Kidney (tissue), 14 donors: Measurements from ENCODE around the gene MBNL1. TPM values are rescaled to one million over a fixed set of nuclear protein-coding genes. Genes with fewer than 3 reads are reported as not detected.
A peak's percentile ranks its signal among the peaks of the same experiment; 100 is the strongest.

Experiments
- DNase-seq, 5 donors: peaks; one replicate each; pipeline ENCODE4 v3.0.0-alpha.2; 2013 to 2020
- FAIRE-seq: peaks from 2 replicates; lab custom pipeline; 2012; peaks lifted over from hg19 to GRCh38; lab: Jason Lieb, UNC
- H3K27ac ChIP-seq, 2 donors: one replicate each; pipeline ENCODE4 v1.7.0; 2013; ENCODE audit warnings: low read depth in 2 of 2, low read length in 2 of 2, inconsistent platforms in 1 of 2
- H3K27me3 ChIP-seq: one replicate; pipeline ENCODE4 v1.7.1; 2013; ENCODE audit warnings: low read length, inconsistent platforms; ENCODE audit not compliant: control insufficient read depth, insufficient read depth
- H3K36me3 ChIP-seq, 3 donors: one replicate each; pipeline versions ENCODE4 v1.7.0 to v1.7.1; 2013; ENCODE audit warnings: low read length in 3 of 3, control low read depth in 1 of 3, inconsistent platforms in 1 of 3; ENCODE audit not compliant: insufficient read depth in 3 of 3, control insufficient read depth in 2 of 3
- H3K4me1 ChIP-seq, 3 donors: one replicate each; pipeline versions ENCODE4 v1.7.0 to v1.7.1; 2013; ENCODE audit warnings: low read length in 3 of 3, inconsistent platforms in 1 of 3, low read depth in 1 of 3; ENCODE audit not compliant: control insufficient read depth in 2 of 3, insufficient read depth in 2 of 3
- H3K4me3 ChIP-seq, 3 donors: one replicate each; pipeline versions ENCODE4 v1.7.0 to v1.8.1; 2013; ENCODE audit warnings: low read length in 3 of 3, control low read depth in 1 of 3, inconsistent platforms in 1 of 3
- H3K9ac ChIP-seq, 3 donors: one replicate each; pipeline versions ENCODE4 v1.7.0 to v1.7.1; 2013; ENCODE audit warnings: low read length in 3 of 3, control low read depth in 1 of 3, inconsistent platforms in 1 of 3
- H3K9me3 ChIP-seq, 3 donors: one replicate each; pipeline versions ENCODE4 v1.7.0 to v1.7.1; 2013; ENCODE audit warnings: low read length in 3 of 3, control low read depth in 1 of 3, inconsistent platforms in 1 of 3; ENCODE audit not compliant: control insufficient read depth in 2 of 3, insufficient read depth in 1 of 3
- CTCF ChIP-seq: IDR thresholded peaks from 3 replicates; pipeline ENCODE4 v1.5.1; 2012; ENCODE audit warnings: mild to moderate bottlenecking, moderate library complexity, borderline replicate concordance; ENCODE audit not compliant: insufficient read depth; ENCODE audit errors: extremely low read depth
- intact Hi-C: fragments of 100-400 bp; cut with DNase I; formaldehyde crosslinking; loops from one replicate; pipeline ENCODE4 v1.11.1; 2022
- polyA plus RNA-seq: library from polyadenylated mRNA; stranded (reverse); fragments of 350-450 nt; fragmentation: Illumina TruSeq; extraction: RNeasy Lipid Tissue Mini Kit (QIAGEN cat#74804); gene quantifications from one replicate; pipeline ENCODE4 v1.2.3, GENCODE V29; 2014; ENCODE audit warnings: low read depth, low replicate concordance; ENCODE audit not compliant: insufficient read depth
- total RNA-seq: library from RNA; stranded (reverse); fragmentation: NEBNext Ultra II Directional; extraction: Animal tissue kit (Norgen Biotek cat#: 25700); gene quantifications from one replicate; pipeline ENCODE4 v1.2.1, GENCODE V29; 2021
- donor health status: control.
- donor health status: control.
- donor health status: control.
- donor health status: control.
- donor health status: control.
- donor health status: DM: yes; HTN: yes; CAD: no.
- donor health status: Normal renal cell carcinoma (clear cell type).

The MBNL1 gene
- total and polyA plus RNA-seq, 2 donors from 2014 or later, result 22.0 to 167 TPM

GRCh38 chr3:152474585-152474984, 205.9 kb downstream of the MBNL1 start:
- Histone ChIP-seq H3K36me3 (no peaks in the 10 kb centered on the region), H3K27me3 (no peaks in the 10 kb centered on the region), H3K9ac (no peak overlapping the region), H3K27ac (no peak overlapping the region), H3K4me3 (no peak overlapping the region), H3K4me1 (peaks cover 0 to 4% (median 0%) of the 10 kb centered on the region in 3 donors), H3K9me3 (no peaks in the 10 kb centered on the region)
- peak in 3 of 5 donors; percentile 24 to 59 (median 43) for DNase-seq
- no peak for FAIRE-seq
- TF ChIP-seq CTCF, result peak; percentile 48
- intact Hi-C loops, result no loop called here

- intact Hi-C loops, result no loop called here
- FAIRE-seq, result no peak
Measured at GRCh38 chr3:152477422-152477821, 208.7 kb downstream of the MBNL1 start.

GRCh38 chr3:152480282-152480953, 211.7 kb downstream of the MBNL1 start:
- Histone ChIP-seq H3K27ac (no peak overlapping the region), H3K4me3 (no peak overlapping the region), H3K36me3 (no peaks in the 10 kb centered on the region), H3K9me3 (peaks cover 0 to 6% (median 0%) of the 10 kb centered on the region in 3 donors), H3K9ac (no peak overlapping the region), H3K27me3 (no peaks in the 10 kb centered on the region), H3K4me1 (no peaks in the 10 kb centered on the region)
- FAIRE-seq (no peak), DNase-seq (no peak)
- TF ChIP-seq CTCF, result no peak
- intact Hi-C loops, result no loop called here

More at GRCh38 chr3:152477422-152477821, 208.7 kb downstream of the MBNL1 start:
- H3K9me3 ChIP-seq, result peaks cover 0 to 2% (median 0%) of the 10 kb centered on the region in 3 donors
- no peak overlapping the region for H3K27ac ChIP-seq
- peaks cover 0 to 1% (median 0%) of the 10 kb centered on the region in 3 donors for H3K4me1 ChIP-seq
- DNase-seq, result no peak
- no peaks in the 10 kb centered on the region for H3K36me3 ChIP-seq
- no peak overlapping the region for H3K4me3 ChIP-seq
- no peak overlapping the region for H3K9ac ChIP-seq
- TF ChIP-seq CTCF, result no peak
- H3K27me3 ChIP-seq, result no peaks in the 10 kb centered on the region
